H9 (cell line): Measurements from ENCODE around the gene IAH1. TPM values are rescaled to one million over a fixed set of nuclear protein-coding genes. Genes with fewer than 3 reads are reported as not detected.
"Not testable (repeated sequence)": the region's sequence is repeated elsewhere in the genome, so short reads cannot be mapped to it uniquely, and the experiment has no call there.

Experiments used
- DNase-seq: peaks from one replicate; pipeline ENCODE4 v3.0.0-alpha.2; 2017
- H2AFZ ChIP-seq: one replicate; pipeline ENCODE4 v1.6.1; 2013; ENCODE audit warnings: mild to moderate bottlenecking, low read length, control low read depth, moderate library complexity
- H2AK5ac ChIP-seq: 2 replicates; pipeline ENCODE4 v1.6.1; 2013; ENCODE audit warnings: low read length, control low read depth, mixed read lengths; ENCODE audit not compliant: insufficient read length
- H2BK120ac ChIP-seq: one replicate; pipeline ENCODE4 v1.6.1; 2013; ENCODE audit warnings: low read depth, mild to moderate bottlenecking, low read length, control low read depth, inconsistent platforms; ENCODE audit not compliant: poor library complexity, severe bottlenecking
- H2BK12ac ChIP-seq: 2 replicates; pipeline ENCODE4 v1.6.1; 2013; ENCODE audit warnings: low read length, control low read depth, mixed read lengths, low read depth; ENCODE audit not compliant: insufficient read length
- H2BK15ac ChIP-seq: 2 replicates; pipeline ENCODE4 v1.6.1; 2013; ENCODE audit warnings: low read depth, low read length, control low read depth
- H2BK20ac ChIP-seq: one replicate; pipeline ENCODE4 v1.6.1; 2013; ENCODE audit warnings: low read depth, mild to moderate bottlenecking, low read length, control low read depth, inconsistent platforms; ENCODE audit not compliant: poor library complexity, severe bottlenecking
- H2BK5ac ChIP-seq: 2 replicates; pipeline ENCODE4 v1.6.1; 2013; ENCODE audit warnings: low read length, control low read depth, mixed read lengths; ENCODE audit not compliant: insufficient read length
- H3K14ac ChIP-seq: 2 replicates; pipeline ENCODE4 v1.6.1; 2013; ENCODE audit warnings: low read length, control low read depth; ENCODE audit not compliant: insufficient read depth
- H3K18ac ChIP-seq: 2 replicates; pipeline ENCODE4 v1.6.1; 2013; ENCODE audit warnings: low read depth, mild to moderate bottlenecking, mixed read lengths, low read length, control low read depth; ENCODE audit not compliant: insufficient read length
- H3K23ac ChIP-seq: 2 replicates; pipeline ENCODE4 v1.6.1; 2013; ENCODE audit warnings: low read length, control low read depth, mixed read lengths, low read depth; ENCODE audit not compliant: insufficient read length
- H3K23me2 ChIP-seq: 2 replicates; pipeline ENCODE4 v1.6.1; 2013; ENCODE audit warnings: low read depth, mild to moderate bottlenecking, mixed read lengths, low read length, control low read depth; ENCODE audit not compliant: insufficient read length, poor library complexity, severe bottlenecking
- H3K27ac ChIP-seq: 2 replicates; pipeline ENCODE4 v1.5.1; 2013; ENCODE audit warnings: low read length, control low read depth, mixed read lengths, low read depth; ENCODE audit not compliant: insufficient read length
- H3K27me3 ChIP-seq: 2 replicates; pipeline ENCODE4 v1.6.1; 2013; ENCODE audit warnings: low read length, control low read depth, inconsistent platforms; ENCODE audit not compliant: insufficient read depth
- H3K4ac ChIP-seq: 2 replicates; pipeline ENCODE4 v1.6.1; 2013; ENCODE audit warnings: low read depth, mild to moderate bottlenecking, control low read depth, inconsistent platforms, low read length, moderate library complexity
- H3K4me1 ChIP-seq: 2 replicates; pipeline ENCODE4 v1.6.1; 2013; ENCODE audit warnings: low read length, control low read depth, inconsistent platforms; ENCODE audit not compliant: insufficient read depth
- H3K4me2 ChIP-seq: 2 replicates; pipeline ENCODE4 v1.6.1; 2013; ENCODE audit warnings: low read length, control low read depth, mixed read lengths; ENCODE audit not compliant: insufficient read length, insufficient read depth
- H3K56ac ChIP-seq: 2 replicates; pipeline ENCODE4 v1.6.1; 2013; ENCODE audit warnings: low read depth, mild to moderate bottlenecking, mixed read lengths, low read length, control low read depth; ENCODE audit not compliant: insufficient read length
- H3K79me1 ChIP-seq: 2 replicates; pipeline ENCODE4 v1.6.1; 2013; ENCODE audit warnings: low read depth, mild to moderate bottlenecking, moderate library complexity, low read length, control low read depth, inconsistent platforms; ENCODE audit not compliant: insufficient read depth, poor library complexity, severe bottlenecking
- H3K79me2 ChIP-seq: 2 replicates; pipeline ENCODE4 v1.6.1; 2013; ENCODE audit warnings: low read length, control low read depth, inconsistent platforms; ENCODE audit not compliant: insufficient read depth
- H3K9ac ChIP-seq: 2 replicates; pipeline ENCODE4 v1.6.1; 2013; ENCODE audit warnings: low read length, control low read depth, mixed read lengths; ENCODE audit not compliant: insufficient read length; ENCODE audit errors: extremely low read depth
- H3K9me3 ChIP-seq: one replicate; pipeline ENCODE4 v1.6.1; 2013; ENCODE audit warnings: low read depth, low read length, inconsistent platforms; ENCODE audit not compliant: control insufficient read depth
- H3T11ph ChIP-seq: one replicate; pipeline ENCODE4 v1.6.1; 2013; ENCODE audit warnings: mild to moderate bottlenecking, low read length, control low read depth, inconsistent platforms
- H4K20me1 ChIP-seq: one replicate; pipeline ENCODE4 v1.6.1; 2013; ENCODE audit not compliant: control insufficient read depth, insufficient read length, insufficient read depth
- H4K5ac ChIP-seq: 2 replicates; pipeline ENCODE4 v1.6.1; 2013; ENCODE audit warnings: low read depth, mild to moderate bottlenecking, mixed read lengths, low read length, control low read depth; ENCODE audit not compliant: insufficient read length
- H4K8ac ChIP-seq: replicated peaks from 2 replicates; pipeline ENCODE4 v1.6.1; 2013; ENCODE audit warnings: low read length, control low read depth, mixed read lengths, low read depth; ENCODE audit not compliant: insufficient read length
- H4K91ac ChIP-seq: 2 replicates; pipeline ENCODE4 v1.6.1; 2013; ENCODE audit warnings: low read depth, mild to moderate bottlenecking, moderate library complexity, mixed read lengths, low read length, control low read depth; ENCODE audit not compliant: insufficient read length
- H3K27ac Mint-ChIP-seq, 3 experiments: 2 replicates in 2 of 3; 3 replicates in 1 of 3; pipeline ENCODE4 v1.8.0; 2020 to 2021; ENCODE audit warnings: mixed read lengths in 3 of 3, mild to moderate bottlenecking in 1 of 3, moderate library complexity in 1 of 3
- H3K27me3 Mint-ChIP-seq: 2 replicates; pipeline ENCODE4 v1.8.0; 2021; ENCODE audit warnings: low read depth, mild to moderate bottlenecking, moderate library complexity, mixed read lengths
- H3K36me3 Mint-ChIP-seq, 3 experiments: 2 replicates in 2 of 3; 3 replicates in 1 of 3; pipeline ENCODE4 v1.8.0; 2020 to 2021; ENCODE audit warnings: low read depth in 3 of 3, mixed read lengths in 3 of 3; ENCODE audit not compliant: insufficient read depth in 1 of 3
- H3K4me1 Mint-ChIP-seq, 2 experiments: 2 replicates each; pipeline ENCODE4 v1.8.0; 2020; ENCODE audit warnings: mixed read lengths in 2 of 2
- H3K4me3 Mint-ChIP-seq, 2 experiments: 2 replicates in 1 of 2; 3 replicates in 1 of 2; pipeline ENCODE4 v1.8.0; 2020 to 2021; ENCODE audit warnings: mild to moderate bottlenecking in 2 of 2, mixed read lengths in 2 of 2, moderate library complexity in 1 of 2
- H3K9me3 Mint-ChIP-seq, 2 experiments: 2 replicates in 1 of 2; 3 replicates in 1 of 2; pipeline ENCODE4 v1.8.0; 2020; ENCODE audit warnings: mild to moderate bottlenecking in 2 of 2, mixed read lengths in 2 of 2, moderate library complexity in 1 of 2
- WGBS: extraction: QIAGEN DNeasy Blood & Tissue Kit; methylation state at CpG from one replicate; pipeline ENCODE4 v1.1.7; 2013; ENCODE audit warnings: missing lambda C conversion rate, low lambda C conversion rate, mixed read lengths; ENCODE audit not compliant: insufficient read length; ENCODE audit errors: extremely low coverage; 5-methylcytosine and 5-hydroxymethylcytosine counted together
- total RNA-seq: library from RNA; stranded (reverse); gene quantifications from 2 replicates; pipeline ENCODE4 v1.2.1, GENCODE V29; 2021
- TF ChIP-seq, protein P1 (sequence below): fragments of 200-600 bp; sonication (generic); conservative IDR thresholded peaks from 3 replicates; pipeline ENCODE4 v1.8.0; 2021; ENCODE audit warnings: antibody characterized with exemption, mild to moderate bottlenecking

The IAH1 gene
- total RNA-seq, 1 experiment from 2014 or later = 25.6 TPM

DNA sequence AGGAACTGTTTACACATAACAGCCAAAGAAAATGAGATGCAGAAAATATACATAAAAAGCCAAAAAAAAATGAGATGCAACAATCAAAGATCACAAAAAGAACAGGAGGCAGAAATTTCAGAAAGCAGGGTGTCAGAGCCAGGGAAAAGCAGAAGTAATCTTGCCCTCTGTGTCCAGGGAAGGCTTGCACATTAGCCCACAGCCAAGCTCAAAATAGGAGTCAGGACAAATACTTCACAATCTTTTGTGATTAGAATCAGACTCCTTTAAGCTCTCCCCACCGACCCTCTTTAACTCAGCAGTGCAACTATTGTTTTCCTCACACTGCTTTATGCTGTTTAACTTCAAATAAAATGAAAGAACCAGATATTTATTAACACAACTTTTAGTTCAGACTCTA is 34.6 kb downstream of the IAH1 start:
- H3K4ac ChIP-seq = no peak overlapping the region
- no peak overlapping the region for H2BK15ac ChIP-seq
- no peak overlapping the region for H3K9ac ChIP-seq
- DNase-seq = no peak
- H3K27ac ChIP-seq = no peak overlapping the region
- no peak overlapping the region for H3T11ph ChIP-seq
- Mint-ChIP-seq H3K4me3 (no peak overlapping the region), H3K36me3 (peaks cover 3 to 35% (median 33%) of the 10 kb centered on the region in 3 experiments; a peak in 6 of 7 replicates), H3K9me3 (no peaks in the 10 kb centered on the region), H3K27ac (peak overlapping the region in 1 of 3 experiments; percentile 73; a peak in 1 of 7 replicates), H3K27me3 (no peaks in the 10 kb centered on the region), H3K4me1 (0 out of 4 replicates have a peak, but pooled peaks cover 0 to 3% of the 10 kb centered on the region in 2 experiments)
- no peak overlapping the region for H3K4me2 ChIP-seq
- H3K9me3 ChIP-seq = no peaks in the 10 kb centered on the region
- no peaks in the 10 kb centered on the region for H3K4me1 ChIP-seq
- TF ChIP-seq, protein P1, sequence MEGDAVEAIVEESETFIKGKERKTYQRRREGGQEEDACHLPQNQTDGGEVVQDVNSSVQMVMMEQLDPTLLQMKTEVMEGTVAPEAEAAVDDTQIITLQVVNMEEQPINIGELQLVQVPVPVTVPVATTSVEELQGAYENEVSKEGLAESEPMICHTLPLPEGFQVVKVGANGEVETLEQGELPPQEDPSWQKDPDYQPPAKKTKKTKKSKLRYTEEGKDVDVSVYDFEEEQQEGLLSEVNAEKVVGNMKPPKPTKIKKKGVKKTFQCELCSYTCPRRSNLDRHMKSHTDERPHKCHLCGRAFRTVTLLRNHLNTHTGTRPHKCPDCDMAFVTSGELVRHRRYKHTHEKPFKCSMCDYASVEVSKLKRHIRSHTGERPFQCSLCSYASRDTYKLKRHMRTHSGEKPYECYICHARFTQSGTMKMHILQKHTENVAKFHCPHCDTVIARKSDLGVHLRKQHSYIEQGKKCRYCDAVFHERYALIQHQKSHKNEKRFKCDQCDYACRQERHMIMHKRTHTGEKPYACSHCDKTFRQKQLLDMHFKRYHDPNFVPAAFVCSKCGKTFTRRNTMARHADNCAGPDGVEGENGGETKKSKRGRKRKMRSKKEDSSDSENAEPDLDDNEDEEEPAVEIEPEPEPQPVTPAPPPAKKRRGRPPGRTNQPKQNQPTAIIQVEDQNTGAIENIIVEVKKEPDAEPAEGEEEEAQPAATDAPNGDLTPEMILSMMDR = no peak
- H4K91ac ChIP-seq = no peak overlapping the region
- H2BK12ac ChIP-seq = no peak overlapping the region
- no CpG with 5 or more reads among the region's 1 CpG for WGBS
- no peak overlapping the region for H3K18ac ChIP-seq
- H2AK5ac ChIP-seq = no peak overlapping the region
- no peak overlapping the region for H2BK120ac ChIP-seq
- no peak overlapping the region for H4K5ac ChIP-seq
- no peaks in the 10 kb centered on the region for H3K23me2 ChIP-seq
- no peak overlapping the region for H4K8ac ChIP-seq
- no peak overlapping the region for H2AFZ ChIP-seq
- H3K56ac ChIP-seq = no peak overlapping the region
- no peak overlapping the region for H3K14ac ChIP-seq
- no peak overlapping the region for H2BK20ac ChIP-seq
- H3K23ac ChIP-seq = no peak overlapping the region
- H3K79me1 ChIP-seq = no peaks in the 10 kb centered on the region
- H3K79me2 ChIP-seq = no peaks in the 10 kb centered on the region
- no peaks in the 10 kb centered on the region for H3K27me3 ChIP-seq
- H4K20me1 ChIP-seq = no peaks in the 10 kb centered on the region
- H2BK5ac ChIP-seq = no peak overlapping the region

DNA sequence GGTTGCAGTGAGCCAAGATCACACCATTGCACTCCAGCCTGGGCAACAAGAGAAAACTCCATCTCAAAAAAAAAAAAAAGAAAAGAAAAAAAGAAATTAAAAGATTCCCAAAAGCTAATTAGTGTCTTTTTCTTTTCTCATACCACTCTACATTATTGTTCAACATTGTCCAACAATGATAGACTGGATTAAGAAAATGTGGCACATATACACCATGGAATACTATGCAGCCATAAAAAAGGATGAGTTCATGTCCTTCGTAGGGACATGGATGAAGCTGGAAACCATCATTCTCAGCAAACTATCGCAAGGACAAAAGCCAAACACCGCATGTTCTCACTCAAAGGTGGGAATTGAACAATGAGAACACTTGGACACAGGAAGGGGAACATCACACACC is 39.6 kb downstream of the IAH1 start:
- not testable (repeated sequence) for H3T11ph ChIP-seq, H2AFZ ChIP-seq, H3K4me3 Mint-ChIP-seq, H2BK5ac ChIP-seq, H3K9me3 Mint-ChIP-seq, H3K4me1 Mint-ChIP-seq, H4K91ac ChIP-seq, H4K5ac ChIP-seq, H3K9me3 ChIP-seq, H3K4ac ChIP-seq, H4K20me1 ChIP-seq, H2AK5ac ChIP-seq, H3K27ac Mint-ChIP-seq, H3K4me1 ChIP-seq, H3K4me2 ChIP-seq, H3K18ac ChIP-seq, H3K56ac ChIP-seq, H3K23ac ChIP-seq, H3K27ac ChIP-seq, H3K14ac ChIP-seq, H3K79me2 ChIP-seq, H3K27me3 ChIP-seq, DNase-seq, H3K79me1 ChIP-seq, H2BK20ac ChIP-seq, H2BK12ac ChIP-seq, H4K8ac ChIP-seq, H3K9ac ChIP-seq, H3K27me3 Mint-ChIP-seq, H3K23me2 ChIP-seq, H2BK15ac ChIP-seq, H2BK120ac ChIP-seq
- peaks cover 7 to 35% (median 26%) of the 10 kb centered on the region in 3 experiments; a peak in 6 of 7 replicates for H3K36me3 Mint-ChIP-seq
- no CpG with 5 or more reads among the region's 3 CpGs for WGBS
